Aorta (tissue), 5 donors: Measurements from ENCODE around the gene NCKAP5. TPM values are rescaled to one million over a fixed set of nuclear protein-coding genes. Genes with fewer than 3 reads are reported as not detected.

Source experiments
- ATAC-seq: fragments of 200-7000 bp; cut with Tn5 transposase; one replicate; pipeline ENCODE4 v1.9.1; 2022; ENCODE audit warnings: moderate library complexity; ENCODE audit not compliant: low FRiP score
- DNase-seq, 2 donors: peaks; one replicate each; pipeline ENCODE4 v3.0.0-alpha.2; 2020
- H3K27ac ChIP-seq, 2 donors: one replicate each; pipeline ENCODE4 v1.5.1; 2013; ENCODE audit warnings: low read length in 2 of 2, mild to moderate bottlenecking in 2 of 2, moderate library complexity in 2 of 2, control low read depth in 1 of 2, inconsistent platforms in 1 of 2, low read depth in 1 of 2
- H3K27me3 ChIP-seq, 2 donors: one replicate each; pipeline ENCODE4 v1.6.1; 2013; ENCODE audit warnings: control low read depth in 1 of 2, low read length in 1 of 2, mild to moderate bottlenecking in 1 of 2, moderate library complexity in 1 of 2; ENCODE audit not compliant: insufficient read depth in 2 of 2, control insufficient read depth in 1 of 2
- H3K36me3 ChIP-seq, 2 donors: one replicate each; pipeline ENCODE4 v1.6.1; 2013; ENCODE audit warnings: control low read depth in 1 of 2, low read length in 1 of 2, mild to moderate bottlenecking in 1 of 2; ENCODE audit not compliant: insufficient read depth in 2 of 2, control insufficient read depth in 1 of 2
- H3K4me1 ChIP-seq, 2 donors: one replicate each; pipeline ENCODE4 v1.6.1; 2013; ENCODE audit warnings: low read length in 2 of 2, control low read depth in 1 of 2, mild to moderate bottlenecking in 1 of 2, moderate library complexity in 1 of 2; ENCODE audit not compliant: insufficient read depth in 2 of 2, control insufficient read depth in 1 of 2
- H3K4me3 ChIP-seq, 2 donors: one replicate each; pipeline ENCODE4 v1.5.1; 2013; ENCODE audit warnings: low read length in 2 of 2, control low read depth in 1 of 2, mild to moderate bottlenecking in 1 of 2
- H3K9me3 ChIP-seq: one replicate; pipeline ENCODE4 v1.6.1; 2013; ENCODE audit warnings: mild to moderate bottlenecking, low read length; ENCODE audit not compliant: control insufficient read depth
- WGBS, 2 donors: extraction: QIAGEN DNeasy Blood & Tissue Kit; methylation state at CpG; one replicate each; pipeline ENCODE4 v1.1.7; 2013; 5-methylcytosine and 5-hydroxymethylcytosine counted together
- intact Hi-C, 2 donors: fragments of 100-400 bp; cut with DNase I; formaldehyde crosslinking; loops; one replicate each; pipeline versions ENCODE4 v1.14.2 to v1.15.0; 2022
- polyA plus RNA-seq, 2 donors: library from polyadenylated mRNA; stranded (reverse); fragments of 200-250 nt; gene quantifications; one replicate each; pipeline ENCODE4 v1.2.3, GENCODE V29; 2013
- total RNA-seq, 2 donors: library from RNA; stranded (reverse); fragmentation: NEBNext Ultra II Directional; extraction: Animal tissue kit (Norgen Biotek cat#: 25700); gene quantifications; one replicate each; pipeline ENCODE4 v1.2.1, GENCODE V29; 2021
- donor health status: healthy with polysubstance abuse.
- donor health status: Bipolar disorder and iron deficiency.
- donor health status: DM: no; HTN: no; CAD: no.
- donor health status: DM: no; HTN: no; CAD: no.
- donor health status: DM: yes; HTN: yes; CAD: no.

The NCKAP5 gene
- total and polyA plus RNA-seq, 4 donors = 0.75 to 7.5 (median 2.4) TPM; not detected in 1

GRCh38 chr2:132740081-132740720, 828.1 kb downstream of the NCKAP5 start:
- no peak for DNase-seq
- no peak for ATAC-seq
- Histone ChIP-seq H3K4me3 (no peak overlapping the region), H3K27me3 (no peaks in the 10 kb centered on the region), H3K9me3 (no peaks in the 10 kb centered on the region), H3K4me1 (no peaks in the 10 kb centered on the region), H3K27ac (no peak overlapping the region), H3K36me3 (no peaks in the 10 kb centered on the region)
- intact Hi-C loops = no loop called here

GRCh38 chr2:132738223-132738622, 830.0 kb downstream of the NCKAP5 start:
- no peak overlapping the region for H3K4me3 ChIP-seq
- WGBS, 2 donors = 49 to 50% methylated on average over 1 of the region's 1 CpG
- H3K4me1 ChIP-seq = no peaks in the 10 kb centered on the region
- no peaks in the 10 kb centered on the region for H3K36me3 ChIP-seq
- no peak for DNase-seq
- intact Hi-C loops = no loop called here
- H3K9me3 ChIP-seq = peaks cover 2% of the 10 kb centered on the region
- H3K27ac ChIP-seq = no peak overlapping the region
- ATAC-seq = no peak
- H3K27me3 ChIP-seq = peaks cover 0 to under 1% of the 10 kb centered on the region in 2 donors

- Histone ChIP-seq H3K4me3 (no peak overlapping the region), H3K9me3 (peaks cover 2% of the 10 kb centered on the region), H3K27ac (no peak overlapping the region), H3K4me1 (no peaks in the 10 kb centered on the region), H3K27me3 (peaks cover 0 to 1% of the 10 kb centered on the region in 2 donors), H3K36me3 (no peaks in the 10 kb centered on the region)
- WGBS, 2 donors = 74 to 90% methylated on average over 1 of the region's 1 CpG
- intact Hi-C loops = no loop called here
- ATAC-seq (no peak), DNase-seq (no peak)
Observed at GRCh38 chr2:132736059-132736458, 832.2 kb downstream of the NCKAP5 start.

GRCh38 chr2:132734961-132735360, 833.3 kb downstream of the NCKAP5 start:
- DNase-seq (no peak), ATAC-seq (no peak)
- Histone ChIP-seq H3K4me1 (no peaks in the 10 kb centered on the region), H3K4me3 (no peak overlapping the region), H3K36me3 (no peaks in the 10 kb centered on the region), H3K9me3 (peaks cover 2% of the 10 kb centered on the region), H3K27ac (no peak overlapping the region), H3K27me3 (peaks cover 0 to 1% of the 10 kb centered on the region in 2 donors)
- WGBS, 2 donors = 67 to 72% methylated on average over 3 of the region's 3 CpGs
- intact Hi-C loops = no loop called here

- Histone ChIP-seq H3K4me3 (no peak overlapping the region), H3K4me1 (no peaks in the 10 kb centered on the region), H3K27ac (no peak overlapping the region), H3K9me3 (peaks cover 2% of the 10 kb centered on the region), H3K27me3 (peaks cover 0 to 1% of the 10 kb centered on the region in 2 donors), H3K36me3 (no peaks in the 10 kb centered on the region)
- DNase-seq (no peak), ATAC-seq (no peak)
- intact Hi-C loops = no loop called here
- 82 to 83% methylated on average over 6 of the region's 6 CpGs for WGBS, 2 donors
Observed at GRCh38 chr2:132733094-132733493, 835.2 kb downstream of the NCKAP5 start.

GRCh38 chr2:132732694-132733093, 835.6 kb downstream of the NCKAP5 start:
- 88 to 89% methylated on average over 6 of the region's 6 CpGs for WGBS, 2 donors
- Histone ChIP-seq H3K9me3 (peaks cover 2% of the 10 kb centered on the region), H3K27ac (no peak overlapping the region), H3K36me3 (no peaks in the 10 kb centered on the region), H3K4me3 (no peak overlapping the region), H3K4me1 (no peaks in the 10 kb centered on the region), H3K27me3 (peaks cover 0 to 1% of the 10 kb centered on the region in 2 donors)
- no peak for DNase-seq
- ATAC-seq = no peak
- intact Hi-C loops = no loop called here

- ATAC-seq (no peak), DNase-seq (no peak)
- Histone ChIP-seq H3K27me3 (peaks cover 0 to 1% of the 10 kb centered on the region in 2 donors), H3K4me1 (no peaks in the 10 kb centered on the region), H3K4me3 (no peak overlapping the region), H3K27ac (no peak overlapping the region), H3K9me3 (peaks cover 2% of the 10 kb centered on the region), H3K36me3 (no peaks in the 10 kb centered on the region)
- intact Hi-C loops = no loop called here
- 95% methylated on average over 5 of the region's 5 CpGs for WGBS, 2 donors
Observed at GRCh38 chr2:132731441-132731840, 836.8 kb downstream of the NCKAP5 start.

- Histone ChIP-seq H3K27me3 (peaks cover 0 to 1% of the 10 kb centered on the region in 2 donors), H3K9me3 (peaks cover 2% of the 10 kb centered on the region), H3K27ac (no peak overlapping the region), H3K4me3 (no peak overlapping the region), H3K4me1 (no peaks in the 10 kb centered on the region), H3K36me3 (no peaks in the 10 kb centered on the region)
- intact Hi-C loops = no loop called here
- 88% methylated on average over 6 of the region's 6 CpGs for WGBS, 2 donors
- ATAC-seq (no peak), DNase-seq (no peak)
Observed at GRCh38 chr2:132730611-132731010, 837.7 kb downstream of the NCKAP5 start.

- Histone ChIP-seq H3K4me3 (no peak overlapping the region), H3K4me1 (no peaks in the 10 kb centered on the region), H3K27ac (no peak overlapping the region), H3K9me3 (no peaks in the 10 kb centered on the region), H3K27me3 (peaks cover 0 to 1% of the 10 kb centered on the region in 2 donors), H3K36me3 (no peaks in the 10 kb centered on the region)
- no peak for DNase-seq
- ATAC-seq = no peak
- intact Hi-C loops = no loop called here
Observed at GRCh38 chr2:132729522-132729921, 838.7 kb downstream of the NCKAP5 start.
